Stimulated activated CD8-positive, alpha-beta memory T cell treated with anti-CD3 and anti-CD28 coated beads, Interleukin-7, amount 100 ng/mL, for 4 hours (primary cell): ENCODE measurements around the gene ITPR1.

Experiments used
- DNase-seq, 2 donors: peaks; one replicate each; pipeline ENCODE4 v3.0.0-alpha.2; 2020; ENCODE audit warnings: low read depth in 2 of 2

Gene ITPR1

DNA sequence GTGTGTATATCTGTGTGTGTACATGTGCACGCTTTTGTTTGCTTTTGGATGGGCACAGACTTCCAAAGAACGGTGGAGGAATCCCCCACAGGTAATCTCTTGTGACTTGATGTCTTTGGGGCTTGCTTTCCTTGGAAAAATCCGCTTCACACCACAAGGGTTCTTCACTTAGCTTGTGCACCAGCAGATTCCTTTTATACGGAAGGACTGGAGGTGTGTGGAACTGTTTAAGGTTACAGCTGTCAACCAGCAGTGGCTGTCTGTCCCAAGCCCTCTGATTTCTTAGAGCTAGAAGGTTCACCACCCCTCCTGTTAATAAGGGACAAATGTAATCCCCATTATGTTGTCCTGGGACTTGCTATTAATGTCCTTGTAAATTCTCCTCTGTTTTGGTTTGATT, 193.5 kb downstream of the ITPR1 start:
- no peak for DNase-seq

DNA sequence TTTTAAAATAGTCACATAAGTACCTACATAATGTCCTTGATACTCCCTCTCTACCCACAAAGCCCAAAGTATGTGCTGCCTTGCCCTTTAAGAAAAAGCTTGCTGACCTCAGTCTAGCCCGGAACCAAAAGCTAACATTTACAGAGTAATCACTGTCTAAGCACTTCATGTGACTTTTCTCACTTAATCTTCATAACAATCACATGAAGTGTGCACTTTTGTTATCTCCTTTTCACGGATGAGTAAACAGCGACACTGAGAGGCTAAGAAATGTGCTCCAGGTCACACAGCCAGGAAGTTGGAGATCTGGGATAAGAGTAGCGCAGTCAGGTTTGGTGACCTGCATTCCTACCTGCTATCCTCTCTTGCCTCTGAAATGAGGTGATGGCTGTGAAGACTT, 194.0 kb downstream of the ITPR1 start:
- DNase-seq = no peak

DNA sequence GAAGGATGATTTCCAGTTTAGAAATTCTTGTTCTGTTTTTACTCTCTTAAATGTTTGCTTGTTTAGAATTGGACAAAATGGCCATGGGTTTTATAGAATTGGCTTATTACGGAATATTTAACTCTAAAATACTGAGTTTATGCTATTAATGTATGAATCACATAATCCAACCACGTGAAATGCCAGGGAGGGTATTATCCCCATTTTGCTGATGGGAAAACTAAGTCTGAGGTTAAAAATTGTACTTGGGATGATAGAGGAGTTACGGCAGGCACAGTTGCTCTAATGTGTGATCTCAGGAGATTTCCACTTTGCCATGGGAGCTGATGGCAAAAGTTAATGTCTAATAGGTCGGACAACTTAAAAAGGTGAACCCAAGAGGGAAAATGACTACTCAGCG, 194.4 kb downstream of the ITPR1 start:
- no peak for DNase-seq

DNA sequence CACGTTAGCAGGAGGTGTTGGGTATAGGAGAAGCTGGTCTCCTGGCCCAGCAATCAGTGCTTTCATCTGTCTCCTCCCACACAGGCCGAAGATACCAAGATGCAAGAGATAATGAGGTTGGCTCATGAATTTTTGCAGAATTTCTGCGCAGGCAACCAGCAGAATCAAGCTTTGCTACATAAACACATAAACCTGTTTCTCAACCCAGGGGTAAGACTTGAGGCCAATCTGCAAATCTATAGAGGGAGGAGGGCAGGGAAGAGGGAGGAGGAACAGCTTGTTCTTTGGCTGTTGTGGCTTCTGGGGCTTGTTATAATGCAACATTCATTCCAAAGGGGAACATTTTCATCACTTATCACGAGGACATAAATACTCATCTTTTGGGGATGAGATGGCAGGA, 195.3 kb downstream of the ITPR1 start:
- DNase-seq = no peak

DNA sequence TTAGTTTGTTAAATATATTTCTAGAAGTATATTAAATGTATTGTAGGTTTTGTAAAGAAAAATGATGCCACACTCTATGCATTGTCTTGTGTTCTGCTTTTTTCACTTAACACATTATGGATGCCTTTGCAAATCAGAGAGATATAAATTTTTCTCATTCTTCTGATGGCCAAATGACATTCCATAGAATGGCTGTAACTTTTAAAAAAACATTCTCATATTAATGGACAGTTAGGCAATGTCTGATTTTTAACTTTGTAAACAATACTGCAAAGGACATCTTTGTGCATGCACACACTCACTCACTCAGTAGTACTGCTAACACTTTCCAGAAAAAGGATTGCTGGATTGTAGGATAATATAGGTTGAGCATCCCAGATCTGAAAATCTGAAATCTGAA, 195.9 kb downstream of the ITPR1 start:
- DNase-seq = no peak

DNA sequence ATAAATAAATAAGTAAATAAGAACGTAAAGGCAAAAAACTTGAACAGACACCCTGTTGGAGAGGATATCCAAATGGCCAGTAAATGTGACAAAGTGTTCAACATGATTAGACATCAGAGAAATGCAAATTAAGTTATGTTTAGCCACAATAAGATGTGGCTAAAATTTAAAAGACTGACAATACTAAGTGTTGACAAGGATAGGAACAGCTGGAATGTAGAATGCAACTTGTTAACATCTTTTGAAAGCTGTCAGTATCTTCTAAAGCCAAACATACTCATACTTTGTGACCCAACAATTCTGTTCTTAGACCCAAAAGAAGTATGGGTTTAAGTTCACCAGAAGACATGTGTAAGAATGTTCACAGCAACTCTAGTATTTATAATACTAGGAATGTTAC, 197.1 kb downstream of the ITPR1 start:
- DNase-seq = no peak

DNA sequence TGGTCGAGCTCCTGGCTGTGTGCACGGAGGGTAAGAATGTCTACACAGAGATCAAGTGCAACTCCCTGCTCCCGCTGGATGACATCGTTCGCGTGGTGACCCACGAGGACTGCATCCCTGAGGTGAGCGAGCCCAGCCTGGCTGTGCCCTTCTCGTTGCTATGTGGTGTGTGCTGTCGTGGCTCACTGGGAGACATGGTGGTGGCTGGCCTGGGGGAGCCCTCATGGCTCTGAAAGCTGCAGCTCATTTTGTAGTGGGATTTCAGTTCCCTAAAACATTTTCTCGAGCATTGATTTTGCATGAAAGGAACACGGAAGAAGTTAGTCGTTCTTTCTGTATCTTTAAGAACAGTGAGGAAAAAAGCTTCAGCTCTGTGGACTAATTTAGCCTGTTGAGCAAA, 200.5 kb downstream of the ITPR1 start:
- DNase-seq = no peak

DNA sequence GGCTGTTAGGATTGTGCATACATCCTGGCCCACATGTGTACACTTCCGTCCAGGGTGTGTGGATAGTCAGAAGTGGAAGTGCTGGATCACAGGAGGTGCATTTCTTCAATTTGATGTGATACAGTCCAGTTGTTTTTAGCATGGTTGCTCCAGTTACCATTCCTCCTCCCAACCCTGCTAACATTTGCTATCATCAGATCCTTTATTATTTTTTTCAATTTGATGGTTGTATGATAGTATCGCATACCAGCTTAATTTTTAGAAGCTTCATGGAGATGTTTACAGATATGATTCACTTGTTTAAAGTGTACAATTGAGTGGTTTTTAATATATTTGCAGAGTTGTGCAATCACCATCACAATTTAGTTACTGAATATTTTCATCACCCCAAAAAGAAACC, 202.7 kb downstream of the ITPR1 start:
- DNase-seq = no peak

DNA sequence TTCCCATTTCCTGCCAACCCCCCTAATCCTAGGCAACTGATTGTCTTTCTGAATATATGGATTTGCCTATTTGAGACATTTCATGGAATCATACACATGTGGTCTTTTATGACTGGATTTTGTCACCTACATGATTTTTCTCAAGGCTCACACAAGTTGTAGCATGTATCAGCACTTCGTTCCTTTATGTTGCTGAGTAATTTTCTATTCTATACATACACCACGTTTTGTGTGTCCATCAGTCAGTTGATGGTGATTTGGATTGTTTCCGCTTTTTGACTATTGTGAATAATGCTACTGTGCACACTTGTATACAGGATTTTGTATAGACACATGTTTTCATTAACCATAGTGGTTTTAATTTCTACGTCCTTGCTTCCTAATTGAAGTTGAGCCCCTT, 203.1 kb downstream of the ITPR1 start:
- no peak for DNase-seq

DNA sequence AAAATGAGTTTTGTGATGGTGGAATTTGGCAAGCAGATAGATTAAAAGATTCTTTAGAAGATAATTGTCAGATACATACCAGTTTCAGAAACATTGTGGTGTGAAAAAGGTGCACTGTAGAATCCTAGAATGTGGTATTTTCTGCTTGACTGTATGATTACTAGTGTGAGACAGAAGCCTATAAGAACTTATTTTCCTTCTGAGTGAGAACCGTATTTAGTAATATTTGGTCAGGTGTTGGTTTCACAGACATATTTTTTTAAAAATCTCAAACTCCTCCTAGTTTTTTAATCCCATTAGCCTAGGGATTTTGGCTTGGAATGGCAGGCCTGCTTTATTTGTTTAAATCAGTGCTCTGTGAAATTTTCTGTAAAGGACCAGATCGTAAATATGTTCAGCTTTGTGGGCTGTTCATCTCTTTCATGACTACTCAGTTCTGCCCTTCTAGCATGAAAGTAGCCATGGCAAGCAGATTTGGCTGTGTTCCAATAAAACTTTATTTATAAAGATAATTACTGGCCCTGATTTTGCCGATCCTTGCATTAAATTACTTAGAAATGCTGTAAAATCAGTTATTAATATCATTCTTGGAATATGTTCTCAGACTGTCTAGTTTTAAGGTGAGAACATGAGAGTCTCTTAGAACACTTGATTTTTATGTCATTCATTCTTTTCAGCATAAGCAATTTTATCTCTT, 205.1 kb downstream of the ITPR1 start:
- no peak for DNase-seq

DNA sequence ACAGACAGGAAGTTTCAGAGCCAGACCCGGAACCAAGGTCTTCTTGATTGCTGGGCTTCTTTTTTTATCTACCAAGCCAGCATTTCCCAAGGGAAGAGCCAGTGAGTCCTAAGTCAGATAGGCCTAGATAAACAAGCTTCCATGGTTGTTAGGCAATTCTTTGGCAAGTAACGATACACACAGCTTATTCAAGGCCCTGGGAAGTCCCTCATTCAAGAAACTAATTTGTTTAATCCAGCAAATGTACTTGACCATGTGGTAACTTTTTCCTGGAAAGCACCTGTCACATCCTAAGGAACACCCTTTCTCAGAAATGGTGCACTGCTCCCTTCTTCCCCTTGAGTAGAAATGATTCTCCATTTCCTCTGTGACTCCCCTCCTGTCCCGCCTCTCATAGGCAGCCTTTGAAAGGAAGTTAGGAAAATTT, 209.9 kb downstream of the ITPR1 start:
- DNase-seq = no peak

DNA sequence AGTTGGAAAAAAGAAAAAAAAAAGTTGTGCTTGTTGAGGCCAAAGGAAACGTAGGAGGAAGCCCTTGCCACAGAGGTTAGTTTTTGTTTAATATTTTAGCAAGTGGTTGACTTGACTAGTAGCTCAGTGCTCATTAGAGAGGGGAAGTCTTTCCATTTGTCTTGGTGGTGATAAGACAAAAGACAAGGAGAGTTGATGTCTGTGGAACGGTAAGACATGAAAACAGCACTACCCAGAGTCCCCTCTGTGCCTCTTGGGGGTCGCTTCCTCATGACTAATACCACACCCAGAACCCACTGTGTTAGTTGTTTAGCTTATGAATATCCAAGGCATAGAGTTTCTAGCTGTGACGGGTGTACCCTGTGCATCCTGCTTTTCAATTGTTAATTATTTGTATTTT, 211.4 kb downstream of the ITPR1 start:
- DNase-seq = no peak

DNA sequence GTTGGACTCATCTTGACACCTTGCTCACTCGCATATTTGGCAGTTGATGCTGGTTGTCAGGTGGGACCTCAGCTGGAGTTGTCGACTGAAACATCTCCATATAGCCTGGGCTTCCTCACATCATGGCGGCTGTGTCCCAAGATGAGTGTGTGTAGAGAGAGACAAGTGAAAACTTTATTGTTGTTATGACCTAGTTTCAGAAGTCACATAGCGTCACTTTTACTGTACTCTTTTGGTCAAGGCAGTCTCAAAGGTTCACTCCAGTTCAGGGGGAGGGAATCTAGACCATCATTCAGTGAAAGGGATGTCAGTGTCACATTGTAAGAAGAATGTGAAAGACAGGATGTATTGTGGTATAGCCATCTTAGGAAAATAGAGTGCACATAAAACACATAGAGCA, 214.2 kb downstream of the ITPR1 start:
- DNase-seq = no peak

DNA sequence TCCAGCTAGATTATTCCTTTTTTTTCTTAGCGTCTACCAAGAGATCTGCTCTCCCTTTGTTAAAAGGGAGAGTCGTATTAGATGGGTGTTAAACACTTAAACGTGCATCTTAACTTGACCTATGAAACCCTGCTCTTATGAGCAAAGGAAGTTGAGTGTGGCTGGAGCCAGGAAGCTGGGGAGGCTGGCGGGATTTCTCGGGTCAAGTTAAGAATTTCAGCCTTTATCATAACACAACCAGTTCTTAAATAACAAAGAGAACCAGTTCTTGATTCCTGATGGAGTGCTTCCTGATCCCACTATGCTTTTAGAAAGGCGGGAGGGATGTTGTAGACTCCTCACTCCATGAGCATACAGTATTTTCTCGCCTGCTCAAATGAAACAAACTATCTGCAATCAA, 215.1 kb downstream of the ITPR1 start:
- no peak for DNase-seq

DNA sequence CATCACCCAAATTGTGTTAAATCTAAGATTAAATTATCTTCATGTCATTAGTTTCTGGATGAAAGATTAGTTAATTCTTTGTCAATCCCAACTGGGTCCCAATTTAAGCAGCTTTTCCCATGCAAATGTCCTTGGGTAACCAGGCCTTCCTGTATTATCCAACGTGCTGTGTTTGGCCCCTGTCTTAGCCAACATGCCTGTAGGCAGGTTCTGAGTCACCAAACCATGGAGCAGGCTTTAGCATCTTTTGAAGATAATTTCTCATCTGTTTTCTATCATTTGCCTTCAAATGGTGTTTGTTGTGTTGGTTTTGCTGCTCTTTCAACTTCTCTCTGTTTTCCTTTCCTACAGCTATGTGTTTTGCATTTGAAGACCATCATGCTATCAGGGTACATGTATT, 216.2 kb downstream of the ITPR1 start:
- DNase-seq = no peak

DNA sequence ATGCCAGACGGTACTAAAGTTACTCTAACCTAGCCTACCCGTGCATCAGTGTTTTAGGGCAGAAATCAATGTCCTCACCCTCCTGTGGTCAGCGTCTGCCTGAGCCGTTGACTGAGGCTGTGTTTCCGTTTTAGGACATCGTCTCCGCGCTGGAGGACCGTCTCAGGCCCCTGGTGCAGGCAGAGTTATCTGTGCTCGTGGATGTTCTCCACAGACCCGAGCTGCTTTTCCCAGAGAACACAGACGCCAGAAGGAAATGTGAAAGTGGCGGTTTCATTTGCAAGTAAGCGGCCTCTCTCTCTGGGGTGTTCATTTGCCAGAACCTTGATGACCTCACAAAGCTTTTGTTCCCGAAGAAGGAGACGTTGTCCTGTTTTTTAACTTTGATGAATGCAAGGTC, 217.0 kb downstream of the ITPR1 start:
- DNase-seq = no peak

DNA sequence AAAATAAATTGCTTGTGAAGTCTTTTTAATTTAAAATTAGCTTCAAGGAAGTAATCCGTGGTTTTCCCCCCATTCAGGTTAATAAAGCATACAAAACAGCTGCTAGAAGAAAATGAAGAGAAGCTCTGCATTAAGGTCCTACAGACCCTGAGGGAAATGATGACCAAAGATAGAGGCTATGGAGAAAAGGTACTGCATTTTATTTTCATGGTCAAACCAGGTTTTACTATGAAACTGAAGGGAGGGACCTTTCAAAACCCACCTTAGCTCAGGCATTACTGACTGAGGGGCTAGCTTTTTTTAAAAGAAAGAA, 218.5 kb downstream of the ITPR1 start:
- no peak for DNase-seq

DNA sequence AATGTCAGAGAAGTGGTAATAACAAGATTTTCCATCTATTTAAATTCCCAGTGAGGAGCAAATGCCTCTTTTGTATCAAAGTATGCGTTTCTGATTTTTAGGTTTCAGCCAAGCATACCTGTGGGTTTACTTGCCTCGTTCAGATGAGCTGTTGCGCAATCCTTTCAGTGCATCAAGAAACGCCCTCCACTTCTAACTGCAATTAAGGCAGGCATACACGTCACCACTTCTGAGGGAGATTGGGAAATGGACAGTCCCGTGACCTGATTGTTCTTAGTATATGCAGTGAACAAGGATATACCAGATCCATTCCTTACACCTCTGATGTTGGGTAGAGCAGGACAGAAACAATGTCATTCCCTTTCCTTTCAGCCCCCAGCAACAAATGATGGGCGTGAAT, 219.0 kb downstream of the ITPR1 start:
- DNase-seq = no peak

DNA sequence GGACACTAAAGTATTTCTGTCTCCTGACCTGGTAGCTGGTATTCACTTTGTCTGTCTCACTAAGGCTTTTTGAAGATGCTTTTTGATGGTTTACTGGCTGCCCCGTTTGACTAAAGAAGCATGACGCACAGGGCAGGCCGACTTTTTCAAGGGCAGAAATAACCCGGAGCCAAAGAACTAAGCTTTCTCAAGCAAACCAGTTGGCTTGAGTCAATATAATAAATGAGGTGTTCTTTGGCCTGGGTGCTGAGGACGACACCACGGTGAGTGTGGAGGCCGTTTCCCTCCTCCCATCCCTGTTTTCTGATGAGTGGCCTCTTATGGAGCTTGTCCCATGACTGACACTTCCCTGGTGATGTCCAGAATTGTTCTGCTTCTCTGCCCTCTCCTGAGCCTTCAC, 220.9 kb downstream of the ITPR1 start:
- no peak for DNase-seq

DNA sequence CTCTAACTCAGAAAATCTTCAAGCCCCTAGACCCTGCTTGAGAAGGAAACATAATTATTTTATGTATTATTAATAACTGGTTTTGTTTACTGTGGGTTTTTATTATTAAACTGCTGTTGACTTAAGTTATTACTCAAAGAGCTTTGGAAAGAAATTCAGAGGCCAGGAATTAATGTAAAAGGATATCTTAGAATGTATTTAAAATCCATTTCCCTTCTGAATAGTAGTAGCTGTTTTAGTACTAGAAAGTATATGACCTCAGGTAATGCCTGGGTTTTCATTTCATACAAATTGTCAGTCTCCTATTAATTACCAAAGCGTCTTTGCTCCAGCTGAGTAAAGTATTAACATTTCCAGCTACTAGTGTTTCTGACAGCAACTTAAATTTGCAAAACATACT, 223.1 kb downstream of the ITPR1 start:
- no peak for DNase-seq

DNA sequence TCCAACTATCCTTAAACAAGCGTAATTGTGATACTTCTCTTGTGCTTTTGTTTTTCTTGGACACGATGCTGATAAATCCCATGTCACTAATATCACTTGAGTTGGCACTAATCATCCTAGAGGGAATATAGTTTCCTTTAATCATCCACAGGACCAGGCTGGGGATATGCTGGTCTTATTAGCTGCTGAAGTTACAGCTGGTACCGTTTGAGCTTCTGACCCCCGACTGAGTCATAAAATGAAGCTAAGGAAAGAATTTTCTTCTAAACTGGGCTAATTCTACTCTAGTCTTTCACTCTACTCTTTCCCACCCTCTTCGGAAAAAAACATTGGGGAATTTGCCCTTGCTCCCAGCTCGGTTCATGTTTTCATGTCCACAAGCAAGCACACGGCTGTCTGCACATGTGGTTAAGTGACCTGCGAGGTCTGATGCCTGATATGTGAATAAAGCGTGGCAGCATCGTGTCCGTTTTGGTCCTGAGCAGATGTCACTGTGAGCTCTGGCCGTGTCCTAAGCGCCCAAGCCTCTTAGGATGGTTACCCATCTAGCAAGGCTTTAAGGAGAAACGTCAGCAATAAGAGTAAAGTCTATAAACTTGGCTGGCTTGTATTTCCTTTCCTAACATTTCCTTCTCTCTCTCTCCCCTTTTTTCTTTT, 223.7 kb downstream of the ITPR1 start:
- DNase-seq = no peak

DNA sequence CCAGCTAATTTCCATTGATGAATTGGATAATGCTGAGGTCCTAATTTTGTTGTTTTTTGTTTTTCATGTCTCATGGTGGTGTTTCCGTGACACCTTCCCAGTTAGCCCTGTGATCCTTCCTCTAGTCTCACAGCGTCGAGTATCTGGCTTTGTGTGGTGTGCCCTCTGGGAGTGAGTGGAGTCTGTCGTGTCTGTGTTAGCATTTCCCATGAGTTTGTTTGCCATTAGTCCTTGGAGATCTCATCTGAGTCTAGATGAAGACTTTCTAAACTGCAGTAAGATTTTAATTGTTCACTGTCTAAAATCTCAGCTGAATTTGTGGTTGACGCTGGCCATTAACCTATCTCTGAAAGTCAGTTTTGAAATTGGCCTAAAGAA, 224.2 kb downstream of the ITPR1 start:
- DNase-seq = no peak

DNA sequence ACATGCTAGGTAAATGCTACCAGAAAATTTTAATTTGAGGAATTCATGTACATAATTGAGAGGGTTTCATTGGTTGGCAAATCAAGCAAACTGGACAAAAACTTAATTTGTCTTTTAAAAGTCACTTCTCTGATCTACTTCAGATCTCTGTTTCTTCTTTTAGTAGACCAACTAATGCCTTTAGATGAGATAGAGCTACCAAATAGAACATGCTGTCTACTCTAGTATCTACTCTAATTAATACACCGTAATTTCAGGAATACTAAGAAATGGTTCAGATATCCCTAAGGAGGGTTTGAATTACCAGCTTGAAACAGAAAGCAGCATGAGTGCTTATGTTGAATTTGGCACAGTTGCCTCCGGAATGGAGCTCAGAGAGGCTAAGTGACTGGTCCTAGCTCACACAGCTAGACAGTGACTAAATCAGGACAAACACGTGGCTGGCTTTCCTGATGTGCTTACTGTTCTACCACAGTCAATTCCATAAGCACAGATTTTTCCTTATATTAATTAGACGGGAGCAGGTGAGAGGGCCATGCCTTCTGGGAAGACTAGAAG, 225.1 kb downstream of the ITPR1 start:
- no peak for DNase-seq

DNA sequence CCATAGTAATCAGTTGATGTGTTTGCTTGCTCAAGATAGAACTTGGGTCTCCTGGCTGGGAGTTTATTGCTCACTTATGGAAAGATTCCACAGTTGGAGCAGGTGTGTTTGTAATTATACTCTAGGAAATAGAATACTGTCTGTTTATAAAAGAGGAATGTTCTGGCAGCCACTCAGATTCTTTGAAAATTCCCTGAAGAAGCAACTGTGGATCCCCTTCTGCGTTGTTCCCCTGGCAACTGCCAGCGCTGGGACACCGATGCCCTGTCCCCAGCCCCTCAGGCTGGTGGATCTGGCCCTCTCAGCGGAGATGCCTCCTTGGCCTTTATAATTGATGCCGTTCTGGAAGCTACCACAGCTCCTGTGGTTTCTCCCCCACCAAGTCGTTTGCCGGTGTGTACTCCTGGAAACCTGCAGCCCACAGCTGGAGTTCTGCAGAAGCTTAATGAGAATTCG, 225.9 kb downstream of the ITPR1 start:
- DNase-seq = no peak
